Activated T-cell treated with anti-CD3 and anti-CD28 coated beads, Interleukin-2, amount 50 U/mL, for 24 hours (primary cell): ENCODE measurements around the gene UVSSA.
"Not testable (repeated sequence)": the region's sequence is repeated elsewhere in the genome, so short reads cannot be mapped to it uniquely, and the experiment has no call there.

Experiments used
- DNase-seq: peaks from one replicate; pipeline ENCODE4 v3.0.0-alpha.2; 2020
- H3K27ac Mint-ChIP-seq: 2 replicates; pipeline ENCODE4 v1.8.0; 2020; ENCODE audit warnings: mild to moderate bottlenecking, mixed read lengths
- H3K27me3 Mint-ChIP-seq: 2 replicates; pipeline ENCODE4 v1.8.0; 2020; ENCODE audit warnings: mixed read lengths
- H3K36me3 Mint-ChIP-seq: 2 replicates; pipeline ENCODE4 v1.8.0; 2020; ENCODE audit warnings: low read depth, mixed read lengths
- H3K4me1 Mint-ChIP-seq: 2 replicates; pipeline ENCODE4 v1.8.0; 2020; ENCODE audit warnings: low read depth, mixed read lengths
- H3K4me3 Mint-ChIP-seq: 2 replicates; pipeline ENCODE4 v1.8.0; 2020; ENCODE audit warnings: mild to moderate bottlenecking, moderate library complexity, mixed read lengths
- H3K9me3 Mint-ChIP-seq: 2 replicates; pipeline ENCODE4 v1.8.0; 2020; ENCODE audit warnings: mixed read lengths

Gene UVSSA

DNA sequence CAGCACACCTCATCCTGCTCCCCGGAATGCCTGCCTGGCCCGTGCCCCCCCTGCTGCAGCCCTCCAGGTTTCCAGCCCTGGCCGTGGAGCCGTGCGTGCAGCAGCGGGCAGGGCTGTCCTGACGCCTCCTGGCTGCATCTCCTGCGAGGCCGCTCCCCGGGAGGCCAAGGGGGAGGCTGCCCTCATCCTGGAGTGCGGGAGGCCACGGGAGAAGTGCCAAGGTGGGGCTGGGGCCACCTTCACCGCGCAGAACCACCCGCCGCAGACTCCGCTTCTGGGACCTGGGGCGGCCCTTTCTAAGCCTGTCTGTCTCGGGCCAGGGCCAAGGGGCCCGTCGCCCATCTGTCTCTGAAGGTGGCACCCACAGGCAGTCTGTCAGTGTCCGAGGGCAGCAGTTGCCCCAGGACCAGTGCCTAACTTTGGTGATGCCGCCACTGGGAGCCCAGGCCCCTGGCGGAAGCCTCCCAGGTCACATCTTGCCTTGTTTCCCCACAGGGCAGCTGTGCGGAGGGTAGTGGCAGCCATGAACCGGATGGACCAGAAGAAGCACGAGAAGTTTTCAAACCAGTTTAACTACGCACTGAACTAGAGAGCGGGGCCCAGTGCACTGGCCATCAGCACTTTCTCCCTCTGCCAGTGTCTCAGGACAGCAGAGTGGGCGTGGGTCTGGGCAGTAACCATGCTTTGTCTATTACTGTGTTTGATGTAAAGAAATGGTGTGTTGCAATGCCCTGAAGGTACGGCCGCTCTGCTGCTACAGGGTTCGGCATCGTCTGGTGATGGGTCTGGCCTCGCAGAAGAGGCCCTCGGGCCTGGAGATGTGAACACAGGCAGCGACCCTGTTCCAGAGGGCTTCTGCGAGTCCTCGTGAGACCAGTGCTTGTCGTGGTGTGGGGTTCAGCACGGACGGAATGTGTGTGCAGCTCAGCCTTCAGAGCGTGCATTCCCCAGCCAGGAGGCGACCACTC lies 38.6 kb downstream of the UVSSA start:
- Mint-ChIP-seq H3K36me3 (peaks cover 58% of the 10 kb centered on the region), H3K4me1 (no peaks in the 10 kb centered on the region), H3K9me3 (peaks cover 10% of the 10 kb centered on the region), H3K27me3 (no peaks in the 10 kb centered on the region), H3K27ac (no peak overlapping the region), H3K4me3 (no peak overlapping the region)
- no peak for DNase-seq

DNA sequence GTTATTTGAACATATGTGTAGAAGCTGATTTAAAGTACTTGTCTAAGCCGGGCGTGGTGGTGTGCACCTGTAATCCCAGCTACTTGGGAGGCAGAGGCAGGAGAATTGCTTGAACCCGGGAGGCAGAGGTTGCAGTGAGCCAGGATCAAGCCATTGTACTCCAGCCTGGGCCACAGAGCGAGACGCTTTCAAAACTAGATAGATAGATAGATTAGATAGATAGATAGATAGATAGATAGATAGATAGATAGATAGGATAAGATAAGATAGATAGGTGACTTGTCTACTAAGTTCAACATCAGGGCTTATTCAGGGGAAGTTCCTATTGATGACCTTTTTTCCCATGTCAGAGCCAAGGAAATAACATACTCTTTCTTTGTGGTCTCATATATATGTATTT lies 46.4 kb downstream of the UVSSA start:
- not testable (repeated sequence) for H3K4me1 Mint-ChIP-seq, H3K4me3 Mint-ChIP-seq, H3K27ac Mint-ChIP-seq, H3K27me3 Mint-ChIP-seq, H3K9me3 Mint-ChIP-seq, DNase-seq
- H3K36me3 Mint-ChIP-seq: peaks cover 23% of the 10 kb centered on the region

DNA sequence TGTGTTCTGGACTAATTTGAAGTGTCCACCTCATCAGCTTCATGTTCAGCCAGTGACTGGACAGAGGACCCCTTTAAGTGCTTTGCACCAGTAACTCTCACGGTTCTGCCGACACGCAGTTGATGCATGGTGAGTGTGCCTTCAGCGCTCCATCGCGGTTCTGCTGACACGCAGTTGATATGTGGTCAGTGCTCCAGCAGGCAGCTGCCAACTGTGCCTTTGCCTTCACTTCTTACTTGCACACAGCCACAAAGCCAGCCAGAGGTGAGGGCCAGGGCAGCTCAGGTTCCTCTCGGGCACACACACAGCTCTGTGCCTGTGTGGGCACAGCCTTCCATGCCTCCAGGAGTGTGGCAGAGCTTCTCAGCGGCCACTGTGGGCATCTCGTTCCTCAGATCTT lies 46.9 kb downstream of the UVSSA start:
- Mint-ChIP-seq H3K27me3 (no peaks in the 10 kb centered on the region), H3K27ac (no peak overlapping the region), H3K36me3 (peaks cover 18% of the 10 kb centered on the region), H3K4me1 (no peaks in the 10 kb centered on the region), H3K9me3 (peaks cover 2% of the 10 kb centered on the region), H3K4me3 (no peak overlapping the region)
- no peak for DNase-seq

DNA sequence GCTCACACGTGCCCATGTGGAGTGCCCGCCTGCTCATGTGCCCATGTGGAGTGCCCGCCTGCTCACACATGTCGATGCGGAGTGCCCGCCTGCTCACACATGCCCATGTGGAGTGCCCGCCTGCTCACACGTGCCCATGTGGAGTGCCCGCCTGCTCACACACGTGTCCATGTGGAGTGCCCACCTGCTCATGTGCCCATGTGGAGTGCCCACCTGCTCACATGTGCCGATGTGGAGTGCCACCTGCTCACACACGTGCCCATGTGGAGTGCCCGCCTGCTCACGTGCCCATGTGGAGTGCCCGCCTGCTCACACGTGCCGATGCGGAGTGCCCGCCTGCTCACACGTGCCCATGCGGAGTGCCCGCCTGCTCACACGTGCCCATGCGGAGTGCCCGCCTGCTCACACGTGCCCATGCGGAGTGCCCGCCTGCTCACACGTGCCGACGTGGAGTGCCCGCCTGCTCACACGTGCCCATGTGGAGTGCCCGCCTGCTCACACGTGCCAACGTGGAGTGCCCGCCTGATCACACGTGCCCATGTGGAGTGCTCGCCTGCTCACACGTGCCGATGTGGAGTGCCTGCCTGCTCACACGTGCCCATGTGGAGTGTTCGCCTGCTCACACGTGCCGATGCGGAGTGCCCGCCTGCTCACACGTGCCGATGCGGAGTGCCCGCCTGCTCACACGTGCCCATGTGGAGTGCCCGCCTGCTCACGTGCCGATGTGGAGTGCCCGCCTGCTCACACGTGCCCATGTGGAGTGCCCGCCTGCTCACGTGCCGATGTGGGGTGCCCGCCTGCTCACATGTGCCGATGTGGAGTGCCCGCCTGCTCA lies 47.8 kb downstream of the UVSSA start:
- not testable (repeated sequence) for H3K4me1 Mint-ChIP-seq, H3K36me3 Mint-ChIP-seq, H3K27ac Mint-ChIP-seq, H3K27me3 Mint-ChIP-seq, DNase-seq, H3K9me3 Mint-ChIP-seq, H3K4me3 Mint-ChIP-seq

DNA sequence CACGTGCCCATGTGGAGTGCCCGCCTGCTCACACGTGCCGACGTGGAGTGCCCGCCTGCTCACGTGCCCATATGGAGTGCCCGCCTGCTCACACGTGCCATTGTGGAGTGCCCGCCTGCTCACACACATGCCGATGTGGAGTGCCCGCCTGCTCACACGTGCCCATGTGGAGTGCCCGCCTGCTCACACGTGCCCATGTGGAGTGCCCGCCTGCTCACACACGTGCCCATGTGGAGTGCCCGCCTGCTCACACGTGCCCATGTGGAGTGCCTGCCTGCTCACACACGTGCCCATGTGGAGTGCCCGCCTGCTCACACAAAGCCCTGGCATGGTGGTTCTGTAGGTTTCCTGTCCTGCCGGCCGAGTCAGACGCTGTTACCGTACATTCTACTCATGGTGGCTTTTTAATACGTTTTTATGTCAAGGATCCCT lies 48.4 kb downstream of the UVSSA start:
- DNase-seq, H3K9me3 Mint-ChIP-seq, H3K4me3 Mint-ChIP-seq, H3K27me3 Mint-ChIP-seq, H3K36me3 Mint-ChIP-seq, H3K27ac Mint-ChIP-seq, H3K4me1 Mint-ChIP-seq: not testable (repeated sequence)

DNA sequence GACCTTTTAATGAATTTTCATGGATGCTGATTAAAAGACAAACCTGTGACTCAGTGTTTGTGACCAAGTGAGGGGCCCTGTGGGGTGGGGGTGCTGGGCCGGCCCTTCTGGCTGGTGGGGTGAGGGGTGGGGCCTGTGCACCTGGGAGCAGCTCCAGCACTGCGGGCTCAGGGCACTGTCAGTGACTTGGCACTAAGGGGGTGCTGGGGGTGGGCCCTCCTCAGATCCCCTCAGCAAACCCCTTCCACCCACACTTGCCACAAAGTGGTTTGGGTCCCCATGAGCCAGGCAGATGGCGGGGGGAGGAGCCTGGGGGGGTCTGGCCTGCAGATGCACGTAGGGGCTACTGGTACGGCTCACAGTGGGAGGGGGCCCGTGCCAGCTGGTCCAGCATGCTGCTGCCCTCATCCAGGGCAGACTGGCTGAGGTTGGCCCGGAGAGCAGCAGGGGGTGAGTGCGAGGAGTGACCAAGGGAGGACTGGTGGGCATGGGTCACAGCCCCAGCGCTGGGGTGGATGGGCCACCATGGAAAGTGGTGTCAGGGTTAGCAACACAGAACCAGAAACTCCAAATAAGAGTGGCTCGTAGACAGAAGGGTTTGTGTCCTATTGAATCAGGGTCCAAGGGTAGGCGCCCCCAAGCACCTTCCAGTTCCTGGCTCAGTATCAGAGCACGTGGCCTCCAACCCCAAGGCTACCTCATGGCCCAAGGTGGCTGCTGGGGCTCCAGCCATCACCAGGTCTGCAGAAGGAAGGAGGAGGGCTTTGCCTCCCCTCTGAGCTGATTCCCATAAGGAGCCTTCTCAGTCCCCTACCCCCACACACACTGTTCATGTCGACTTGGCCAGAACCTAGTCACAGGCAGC lies 49.2 kb downstream of the UVSSA start:
- Mint-ChIP-seq H3K9me3 (peaks cover 2% of the 10 kb centered on the region), H3K36me3 (peaks cover 4% of the 10 kb centered on the region), H3K4me1 (no peaks in the 10 kb centered on the region), H3K27me3 (peaks cover 11% of the 10 kb centered on the region), H3K4me3 (no peak overlapping the region), H3K27ac (no peak overlapping the region)
- peak; percentile 6 for DNase-seq

DNA sequence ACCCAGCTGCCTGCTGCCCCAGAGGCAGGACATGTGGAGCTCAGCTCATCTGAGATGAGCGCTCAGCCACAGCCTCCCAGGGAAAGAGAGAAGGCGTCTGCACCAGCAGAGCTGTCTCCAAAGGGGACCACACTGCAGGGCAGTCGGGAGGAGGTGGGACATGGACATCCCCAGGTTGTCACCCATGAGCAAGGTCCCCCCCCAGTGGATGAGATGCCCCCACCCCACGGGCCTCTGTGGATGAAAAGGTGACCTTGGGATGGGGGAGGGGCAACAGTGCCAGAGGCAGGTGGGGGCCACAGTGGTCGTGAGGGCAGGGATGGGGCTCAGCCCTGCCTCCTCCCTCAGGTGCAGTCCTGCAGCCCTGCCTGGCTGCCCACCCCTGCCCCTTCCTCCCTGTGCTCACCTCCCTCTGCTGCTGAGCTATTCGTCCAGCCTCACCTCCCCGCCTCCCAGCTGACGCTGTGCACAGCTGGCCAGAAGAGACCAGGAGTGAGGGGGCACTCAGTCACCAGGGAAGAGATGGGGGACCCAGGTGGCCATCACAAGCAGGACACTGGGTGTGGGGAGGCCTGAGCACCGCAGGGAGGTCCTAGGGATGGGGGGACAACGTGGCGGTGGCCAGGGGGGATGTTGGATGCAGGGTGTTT lies 49.9 kb downstream of the UVSSA start:
- H3K9me3 Mint-ChIP-seq: peaks cover 2% of the 10 kb centered on the region
- H3K27me3 Mint-ChIP-seq: peaks cover 16% of the 10 kb centered on the region
- no peaks in the 10 kb centered on the region for H3K4me1 Mint-ChIP-seq
- H3K36me3 Mint-ChIP-seq: peaks cover 4% of the 10 kb centered on the region
- no peak overlapping the region for H3K4me3 Mint-ChIP-seq
- H3K27ac Mint-ChIP-seq: no peak overlapping the region
- DNase-seq: peak; percentile 22

DNA sequence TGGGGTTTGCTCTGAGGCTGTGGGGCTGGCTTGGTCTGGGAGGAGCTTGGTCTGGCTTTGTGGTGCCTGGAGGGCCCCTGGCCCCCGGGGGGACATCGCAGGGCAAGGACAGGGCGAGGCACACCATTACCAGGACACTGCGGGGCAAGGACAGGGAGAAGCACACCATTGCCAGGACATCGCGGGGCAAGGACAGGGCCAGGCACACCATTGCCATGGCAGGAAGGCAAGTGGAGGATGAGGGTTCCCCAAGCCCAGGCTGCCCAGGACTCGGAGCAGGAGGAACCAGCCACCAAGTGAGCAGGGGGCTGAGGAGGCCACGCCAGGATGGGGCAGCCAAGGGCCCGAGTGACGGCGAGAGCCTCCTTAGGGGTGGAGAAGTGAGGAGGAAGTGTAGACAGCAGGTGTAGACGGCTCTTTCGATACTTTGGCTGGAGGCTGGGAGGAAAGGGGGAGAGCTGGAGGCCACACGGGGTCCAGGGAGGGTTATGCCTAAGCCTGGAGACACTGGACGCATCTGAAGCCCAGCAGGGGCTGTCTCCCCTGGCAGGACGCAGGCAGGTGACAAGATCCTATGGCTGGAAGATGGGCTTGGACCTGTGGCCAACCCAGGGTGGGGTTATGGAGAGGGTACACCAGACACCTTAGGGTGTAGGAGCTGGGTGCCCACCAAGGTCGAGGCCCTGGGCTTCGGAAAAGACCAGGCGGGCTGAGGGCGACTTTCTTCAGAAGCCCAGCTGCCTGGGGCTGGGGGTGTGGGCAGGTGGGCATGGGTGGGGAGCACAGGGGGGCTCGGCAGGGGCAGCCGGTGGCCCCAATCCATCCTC lies 51.9 kb downstream of the UVSSA start:
- Mint-ChIP-seq H3K27ac (no peak overlapping the region), H3K36me3 (peaks cover 4% of the 10 kb centered on the region), H3K27me3 (peaks cover 29% of the 10 kb centered on the region)

DNA sequence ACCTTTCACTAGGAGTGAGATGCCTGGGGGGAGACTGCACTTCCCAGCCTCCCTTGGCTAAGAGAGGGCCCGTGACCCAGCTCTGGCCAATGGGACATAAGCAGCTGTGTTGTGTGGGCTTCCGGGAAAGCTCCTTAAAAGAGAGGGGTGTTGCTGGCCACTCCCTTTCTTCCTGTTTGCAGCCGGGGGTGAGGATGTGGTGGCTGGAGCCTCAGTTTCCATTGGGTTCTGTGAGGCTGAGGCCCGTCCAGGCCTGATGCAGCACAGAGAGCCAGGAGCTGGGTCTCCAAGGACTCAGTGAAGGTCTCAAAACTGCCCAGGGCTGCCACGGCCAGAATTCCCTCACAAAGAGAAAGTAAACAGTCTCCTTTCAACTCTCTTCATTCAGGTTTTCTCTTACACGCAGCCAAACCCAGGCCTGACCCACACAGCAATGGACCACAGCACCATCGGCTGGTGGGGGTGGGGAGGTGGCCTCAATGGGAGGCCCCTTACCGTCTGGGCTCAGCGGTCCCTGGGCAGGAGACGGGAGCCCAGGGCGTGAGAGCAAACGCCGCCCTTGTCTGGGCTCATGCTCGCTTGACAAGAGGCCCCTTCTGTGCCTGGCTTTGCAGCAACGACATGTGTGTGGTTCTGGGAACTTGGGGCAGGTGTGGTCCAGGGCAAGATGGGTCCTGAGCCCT lies 52.6 kb downstream of the UVSSA start:
- Mint-ChIP-seq H3K27ac (no peak overlapping the region), H3K4me1 (peaks cover 2% of the 10 kb centered on the region), H3K27me3 (peaks cover 34% of the 10 kb centered on the region), H3K36me3 (peaks cover 4% of the 10 kb centered on the region), H3K9me3 (peaks cover 2% of the 10 kb centered on the region), H3K4me3 (no peak overlapping the region)
- DNase-seq: no peak

More for the DNA sequence above, 51.9 kb downstream of the UVSSA start:
- Mint-ChIP-seq H3K4me1 (peaks cover 2% of the 10 kb centered on the region), H3K9me3 (peaks cover 2% of the 10 kb centered on the region), H3K4me3 (no peak overlapping the region)
- no peak for DNase-seq

DNA sequence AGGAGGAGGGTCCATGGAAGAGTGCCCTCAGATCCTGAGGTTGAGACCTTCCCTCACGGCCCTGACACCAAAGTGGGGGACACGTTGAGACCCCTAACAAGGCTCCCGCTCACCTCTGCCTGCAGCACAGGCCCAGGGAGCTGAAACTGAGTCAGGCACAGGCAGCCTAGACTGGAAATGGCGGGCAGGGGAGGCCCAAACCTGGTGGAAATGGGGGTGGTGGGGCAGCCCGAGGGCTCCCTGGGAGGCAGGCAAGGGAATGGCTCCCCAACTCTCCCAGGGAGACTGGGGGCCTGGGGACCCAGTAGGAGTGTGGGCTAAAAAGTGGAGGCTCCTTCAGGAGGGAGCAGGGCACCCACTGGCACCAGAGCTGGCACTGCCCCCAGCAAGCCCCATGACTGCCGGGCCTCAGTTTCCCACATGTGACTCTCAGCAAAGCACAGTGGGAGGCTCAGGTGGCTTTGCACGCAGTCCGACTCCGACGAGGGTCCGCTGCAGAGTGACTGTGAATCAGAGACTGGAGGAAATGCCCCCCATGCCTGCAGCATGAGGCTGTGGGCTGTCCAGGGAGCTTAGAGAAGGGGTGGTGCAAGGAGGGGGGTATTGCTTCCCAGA lies 53.3 kb downstream of the UVSSA start:
- Mint-ChIP-seq H3K4me3 (no peak overlapping the region), H3K9me3 (peaks cover 2% of the 10 kb centered on the region), H3K27me3 (peaks cover 40% of the 10 kb centered on the region), H3K4me1 (peaks cover 5% of the 10 kb centered on the region), H3K27ac (no peak overlapping the region), H3K36me3 (peaks cover 4% of the 10 kb centered on the region)
- no peak for DNase-seq

DNA sequence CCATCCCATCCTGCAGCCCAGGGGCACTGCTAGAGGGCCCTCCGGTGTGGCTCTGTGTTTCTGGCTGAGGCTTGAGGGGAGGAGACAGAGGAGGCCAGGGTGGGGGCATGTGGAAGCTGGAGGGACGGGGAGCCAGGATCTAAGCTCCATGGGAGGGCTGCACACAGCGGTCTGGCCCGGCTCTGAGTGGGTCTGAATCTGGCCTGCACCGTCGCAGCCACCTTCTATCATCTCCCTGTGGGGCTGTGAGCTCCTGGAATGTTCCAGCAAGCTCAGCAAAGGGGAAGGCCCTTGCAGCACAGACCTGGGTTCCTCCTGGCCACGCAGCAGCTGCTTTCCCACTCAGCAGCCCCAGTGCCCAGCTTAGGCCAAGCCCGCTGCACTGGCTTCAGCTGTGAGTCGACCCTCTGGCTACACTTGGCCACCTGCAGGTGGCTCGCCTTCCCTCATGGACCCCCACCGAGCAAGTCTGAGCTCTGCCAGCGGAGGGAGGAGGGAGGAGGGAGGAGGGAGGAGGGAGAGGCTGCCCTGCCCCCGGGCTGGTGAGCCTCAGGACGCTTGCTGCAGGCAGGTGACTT lies 53.9 kb downstream of the UVSSA start:
- Mint-ChIP-seq H3K4me1 (peaks cover 6% of the 10 kb centered on the region), H3K27ac (no peak overlapping the region), H3K36me3 (no peaks in the 10 kb centered on the region), H3K27me3 (peaks cover 42% of the 10 kb centered on the region), H3K4me3 (no peak overlapping the region), H3K9me3 (peaks cover 2% of the 10 kb centered on the region)
- no peak for DNase-seq

DNA sequence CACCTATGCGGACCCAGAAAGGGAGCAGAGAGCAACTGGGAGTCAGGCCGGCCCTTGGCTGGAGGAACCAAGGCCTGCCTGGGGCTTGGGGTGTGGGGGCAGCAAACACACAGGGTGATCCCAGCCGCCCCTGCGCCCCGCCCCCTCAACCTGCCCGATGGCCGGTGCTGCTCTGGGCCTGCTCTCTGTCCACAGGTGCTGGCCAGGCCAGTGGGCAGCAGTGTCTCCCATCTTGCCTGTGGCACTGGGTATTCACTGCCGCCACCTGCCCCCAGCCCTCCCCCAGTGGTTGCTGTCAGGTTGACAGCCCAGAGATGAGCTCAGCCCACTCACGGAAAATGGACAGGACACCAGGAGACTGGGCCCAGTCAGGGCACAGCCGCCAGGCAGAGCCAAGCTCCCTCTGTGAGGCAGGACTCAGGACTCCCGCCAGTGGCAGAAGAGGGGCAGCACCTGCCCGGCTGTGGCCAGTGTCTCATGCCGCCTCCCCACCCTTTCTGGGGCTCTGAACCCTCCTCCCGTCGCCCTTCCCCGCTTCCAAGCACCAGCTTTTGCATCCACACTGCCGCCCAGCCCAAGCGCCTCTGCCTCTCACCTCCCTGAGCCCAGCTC lies 54.5 kb downstream of the UVSSA start:
- peak; percentile 29 for DNase-seq
- H3K4me1 Mint-ChIP-seq: peaks cover 6% of the 10 kb centered on the region
- H3K36me3 Mint-ChIP-seq: no peaks in the 10 kb centered on the region
- H3K27ac Mint-ChIP-seq: no peak overlapping the region
- no peak overlapping the region for H3K4me3 Mint-ChIP-seq
- peaks cover 42% of the 10 kb centered on the region for H3K27me3 Mint-ChIP-seq
- peaks cover 2% of the 10 kb centered on the region for H3K9me3 Mint-ChIP-seq
